Ovary (tissue), 9 donors: ENCODE results near the gene MIF4GD. TPM values are rescaled to one million over a fixed set of nuclear protein-coding genes. Genes with fewer than 3 reads are reported as not detected.

Experiments
- DNase-seq, 5 donors: peaks; one replicate each; pipeline ENCODE4 v3.0.0-alpha.2; 2019 to 2020
- H3K27ac ChIP-seq, 2 donors: fragments of 200-600 bp; one replicate each; pipeline versions ENCODE4 v1.5.1 to v1.8.0; 2019 to 2022
- H3K27me3 ChIP-seq: fragments of 200-600 bp; one replicate; pipeline ENCODE4 v1.8.0; 2022
- H3K36me3 ChIP-seq: fragments of 200-600 bp; sonication (generic); one replicate; pipeline ENCODE4 v1.5.1; 2019
- H3K4me1 ChIP-seq: one replicate; pipeline ENCODE4 v1.8.1; 2013; ENCODE audit warnings: mild to moderate bottlenecking, moderate library complexity; ENCODE audit not compliant: insufficient read depth
- H3K4me3 ChIP-seq: fragments of 200-600 bp; sonication (generic); one replicate; pipeline ENCODE4 v1.5.1; 2017
- H3K9me3 ChIP-seq, 2 donors: fragments of 200-600 bp in 1 of 2; sonication (generic) in 1 of 2; one replicate each; pipeline versions ENCODE4 v1.5.1 to v1.8.1; 2013 to 2019; ENCODE audit warnings: mild to moderate bottlenecking in 1 of 2, moderate library complexity in 1 of 2
- CTCF ChIP-seq, 3 donors: fragments of 450-650 bp in 2 of 3; fragments of 200-600 bp in 1 of 3; IDR thresholded peaks; one replicate each; pipeline versions ENCODE4 v1.5.1 to v1.8.0; 2016 to 2022; ENCODE audit warnings: antibody characterized with exemption in 3 of 3, mild to moderate bottlenecking in 1 of 3
- EP300 ChIP-seq: sonication (generic); formaldehyde crosslinking; IDR thresholded peaks from one replicate; pipeline ENCODE4 v1.6.1; 2017; ENCODE audit warnings: antibody characterized with exemption
- POLR2A ChIP-seq: fragments of 450-650 bp; IDR thresholded peaks from one replicate; pipeline ENCODE4 v1.6.1; 2017; ENCODE audit warnings: antibody characterized with exemption, mild to moderate bottlenecking, moderate library complexity
- WGBS, 3 donors: extraction: QIAGEN DNeasy Blood & Tissue Kit in 1 of 3; methylation state at CpG; one replicate each; pipeline versions ENCODE4 v1.1.5 to v1.1.7; 2013 to 2017; 5-methylcytosine and 5-hydroxymethylcytosine counted together
- intact Hi-C, 4 donors: fragments of 100-400 bp; cut with DNase I; formaldehyde crosslinking; loops; one replicate each; pipeline versions ENCODE4 v1.11.0 to v1.15.1; 2022 to 2023
- polyA plus RNA-seq, 2 donors: library from polyadenylated mRNA; stranded (reverse); fragments of 200-250 nt in 1 of 2; fragments of 350-450 nt in 1 of 2; fragmentation: Illumina TruSeq in 1 of 2; extraction: RNeasy Lipid Tissue Mini Kit (QIAGEN cat#74804) in 1 of 2; gene quantifications; one replicate each; pipeline ENCODE4 v1.2.3, GENCODE V29; 2013 to 2014
- total RNA-seq, 7 donors: library from RNA; depleted of rRNA in 2 of 7; stranded (reverse); fragments of >200 nt in 2 of 7; fragmentation: NEBNext Ultra II Directional in 3 of 7; extraction: Animal tissue kit (Norgen Biotek cat#: 25700) in 3 of 7; gene quantifications; one replicate each; pipeline versions ENCODE4 v1.1.0 to v1.2.4, GENCODE V29; 2016 to 2023
- donor health status: DM: no; HTN: no; CAD: no; lungs with moderate emphysema.
- donor health status: DM: no; HTN: no; CAD: no.
- donor health status: Bipolar disorder and iron deficiency.
- donor health status: DM: yes; HTN: yes; CAD: no.
- donor health status: DM: no; HTN: no; CAD: no.
- donor health status: DM: yes; HTN: yes; CAD: no.

The MIF4GD gene
- total and polyA plus RNA-seq, 9 donors: 11.8 to 20.3 (median 15.6) TPM

GRCh38 chr17:75267411-75268232 is 3.4 kb downstream of the MIF4GD start:
- Histone ChIP-seq H3K36me3 (no peaks in the 10 kb centered on the region), H3K27ac (no peak overlapping the region), H3K4me3 (no peak overlapping the region), H3K27me3 (no peaks in the 10 kb centered on the region), H3K4me1 (peaks cover 2% of the 10 kb centered on the region), H3K9me3 (no peaks in the 10 kb centered on the region)
- 26 to 43% (median 28%) methylated on average over 8 to 14 of the region's 14 CpGs for WGBS, 3 donors
- TF ChIP-seq POLR2A: no peak
- TF ChIP-seq EP300: no peak
- intact Hi-C loops: no loop called here
- no peak for DNase-seq

GRCh38 chr17:75267153-75267410 is 3.9 kb downstream of the MIF4GD start:
- no peaks in the 10 kb centered on the region for H3K36me3 ChIP-seq
- no peaks in the 10 kb centered on the region for H3K27me3 ChIP-seq
- TF ChIP-seq EP300 (no peak), CTCF (IDR thresholded peaks at IDR 0.05) (no peak), POLR2A (no peak)
- no peaks in the 10 kb centered on the region for H3K9me3 ChIP-seq
- no peak overlapping the region for H3K27ac ChIP-seq
- H3K4me3 ChIP-seq: no peak overlapping the region
- DNase-seq: no peak
- WGBS, 3 donors: 22 to 35% (median 27%) methylated on average over 2 of the region's 2 CpGs
- H3K4me1 ChIP-seq: peaks cover 5% of the 10 kb centered on the region
- intact Hi-C loops: no loop called here

GRCh38 chr17:75266316-75267152 is 4.5 kb downstream of the MIF4GD start:
- WGBS, 3 donors: 74 to 75% (median 75%) methylated on average over 13 of the region's 13 CpGs
- no peak for DNase-seq
- TF ChIP-seq CTCF (IDR thresholded peaks at IDR 0.05): no peak
- TF ChIP-seq EP300: no peak
- no peak for TF ChIP-seq POLR2A
- Histone ChIP-seq H3K36me3 (no peaks in the 10 kb centered on the region), H3K4me3 (no peak overlapping the region), H3K9me3 (no peaks in the 10 kb centered on the region), H3K27ac (no peak overlapping the region), H3K27me3 (no peaks in the 10 kb centered on the region), H3K4me1 (peaks cover 3% of the 10 kb centered on the region)
- intact Hi-C loops: no loop called here

- Histone ChIP-seq H3K36me3 (no peaks in the 10 kb centered on the region), H3K9me3 (no peaks in the 10 kb centered on the region), H3K4me3 (no peak overlapping the region), H3K27ac (no peak overlapping the region), H3K27me3 (no peaks in the 10 kb centered on the region), H3K4me1 (peaks cover 3% of the 10 kb centered on the region)
- no peak for TF ChIP-seq EP300
- TF ChIP-seq CTCF (IDR thresholded peaks at IDR 0.05): no peak
- TF ChIP-seq POLR2A: no peak
- WGBS, 3 donors: 85 to 88% (median 88%) methylated on average over 17 of the region's 17 CpGs
- DNase-seq: no peak
- intact Hi-C loops: no loop called here
These were observed 5.3 kb downstream of the MIF4GD start for GRCh38 chr17:75265614-75266315.
